ENCODE measurements around the gene TGM3. TPM values are rescaled to one million over a fixed set of nuclear protein-coding genes. Genes with fewer than 3 reads are reported as not detected.

Gene TGM3
- total and polyA plus RNA-seq, 2 donors (not counting 1 experiment from before 2014, with no cell fraction given), result under 0.01 TPM; not detected in 1

DNA sequence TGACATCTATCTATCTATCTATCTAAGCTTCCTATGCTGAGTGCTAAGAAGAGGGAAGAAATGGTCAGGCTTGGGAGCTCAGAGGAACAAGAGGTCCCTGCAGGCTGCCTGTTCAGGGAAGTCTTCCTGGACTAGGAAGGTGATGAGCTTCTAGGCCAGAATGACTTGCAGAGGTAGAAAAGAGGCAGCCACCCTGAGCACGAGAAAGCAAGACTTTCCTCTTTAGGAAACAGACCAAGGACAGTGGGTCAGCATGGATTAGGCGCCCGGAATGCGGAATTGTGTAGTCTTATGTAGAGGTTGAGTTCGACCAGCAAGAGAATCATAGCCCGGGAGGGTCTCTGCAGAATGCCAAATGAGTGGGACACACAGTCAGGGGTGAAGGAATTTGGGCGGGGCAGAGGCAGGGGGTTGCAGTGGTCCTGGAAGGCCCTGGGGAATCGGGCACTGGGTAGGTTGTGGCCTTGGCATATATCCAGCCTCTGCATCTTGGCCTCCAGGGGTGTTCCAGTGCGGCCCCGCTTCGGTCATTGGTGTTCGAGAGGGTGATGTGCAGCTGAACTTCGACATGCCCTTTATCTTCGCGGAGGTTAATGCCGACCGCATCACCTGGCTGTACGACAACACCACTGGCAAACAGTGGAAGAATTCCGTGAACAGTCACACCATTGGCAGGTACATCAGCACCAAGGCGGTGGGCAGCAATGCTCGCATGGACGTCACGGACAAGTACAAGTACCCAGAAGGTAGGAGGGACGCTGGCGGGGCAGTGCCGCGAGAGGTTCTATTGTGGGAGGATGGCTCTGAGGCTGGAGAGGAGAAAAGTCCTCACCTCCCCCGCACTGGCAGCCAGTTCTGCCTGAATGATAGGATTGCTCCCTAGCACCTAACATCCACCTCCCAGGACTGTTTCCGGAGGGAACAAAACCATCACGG lies 32.1 kb downstream of the TGM3 start:
- Histone ChIP-seq H2AFZ (ENCODE audit: low read length) (no peak overlapping the region), H3K9ac (ENCODE audit: insufficient read depth, low read length) (no peak overlapping the region), H4K20me1 (ENCODE audit: control insufficient read depth, extremely low read depth, insufficient read depth, low read length) (no peaks in the 10 kb centered on the region), H3K4me1 (ENCODE audit: control insufficient read depth, extremely low read depth, insufficient read depth, low read length) (no peaks in the 10 kb centered on the region), H3K27me3 (ENCODE audit: control insufficient read depth, insufficient read depth, low read length) (no peaks in the 10 kb centered on the region), H3K9me3 (ENCODE audit: control insufficient read depth, insufficient read depth, low read depth, low read length) (no peaks in the 10 kb centered on the region), H3K4me3 (replicated peaks in 1 of 4; ENCODE audit: control extremely low read depth in 1 of 4, insufficient read depth in 1 of 4, low read depth in 3 of 4, low read length in 4 of 4) (no peak overlapping the region), H3K36me3 (ENCODE audit: control insufficient read depth, insufficient read depth, low read length) (no peaks in the 10 kb centered on the region), H3K27ac (ENCODE audit: insufficient read depth, low read length) (no peak overlapping the region), H3K4me2 (ENCODE audit: extremely low read depth, insufficient read depth, low read length) (no peak overlapping the region), H3K79me2 (ENCODE audit: control insufficient read depth, insufficient read depth, low read length) (no peaks in the 10 kb centered on the region)
- TF ChIP-seq, protein P1, sequence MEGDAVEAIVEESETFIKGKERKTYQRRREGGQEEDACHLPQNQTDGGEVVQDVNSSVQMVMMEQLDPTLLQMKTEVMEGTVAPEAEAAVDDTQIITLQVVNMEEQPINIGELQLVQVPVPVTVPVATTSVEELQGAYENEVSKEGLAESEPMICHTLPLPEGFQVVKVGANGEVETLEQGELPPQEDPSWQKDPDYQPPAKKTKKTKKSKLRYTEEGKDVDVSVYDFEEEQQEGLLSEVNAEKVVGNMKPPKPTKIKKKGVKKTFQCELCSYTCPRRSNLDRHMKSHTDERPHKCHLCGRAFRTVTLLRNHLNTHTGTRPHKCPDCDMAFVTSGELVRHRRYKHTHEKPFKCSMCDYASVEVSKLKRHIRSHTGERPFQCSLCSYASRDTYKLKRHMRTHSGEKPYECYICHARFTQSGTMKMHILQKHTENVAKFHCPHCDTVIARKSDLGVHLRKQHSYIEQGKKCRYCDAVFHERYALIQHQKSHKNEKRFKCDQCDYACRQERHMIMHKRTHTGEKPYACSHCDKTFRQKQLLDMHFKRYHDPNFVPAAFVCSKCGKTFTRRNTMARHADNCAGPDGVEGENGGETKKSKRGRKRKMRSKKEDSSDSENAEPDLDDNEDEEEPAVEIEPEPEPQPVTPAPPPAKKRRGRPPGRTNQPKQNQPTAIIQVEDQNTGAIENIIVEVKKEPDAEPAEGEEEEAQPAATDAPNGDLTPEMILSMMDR (conservative IDR thresholded peaks at IDR 0.05 in 1 of 2, IDR thresholded peaks at IDR 0.05 in 1 of 2; ENCODE audit: low read depth in 1 of 2, low read length in 2 of 2), result no peak
- TF ChIP-seq EZH2 (IDR thresholded peaks at IDR 0.05; ENCODE audit: low read length, missing control alignments), result no peak
- DNase-seq (ENCODE audit: low read depth in 2 of 2), result no peak

DNA sequence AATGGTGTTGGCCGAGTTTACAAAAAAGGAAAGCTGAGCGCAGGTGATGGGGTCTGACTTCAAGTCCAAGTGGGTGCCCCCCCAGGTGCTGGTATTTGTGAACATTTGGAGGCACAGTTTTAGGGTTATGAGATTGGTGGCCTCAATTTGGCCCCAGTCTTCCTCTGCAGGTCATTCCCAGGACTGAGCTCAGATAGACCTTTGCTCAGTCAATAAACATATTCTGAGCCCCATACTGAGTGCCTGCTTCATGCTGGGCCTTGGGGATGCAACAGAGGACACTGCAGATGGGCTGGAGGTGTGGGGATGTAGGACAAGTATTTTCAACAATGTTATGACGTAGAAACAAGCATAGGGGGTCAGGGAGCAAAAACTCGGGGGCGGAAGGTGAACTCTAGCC lies 33.5 kb downstream of the TGM3 start:
- TF ChIP-seq, protein P1 (conservative IDR thresholded peaks at IDR 0.05 in 1 of 2, IDR thresholded peaks at IDR 0.05 in 1 of 2; ENCODE audit: low read depth in 1 of 2, low read length in 2 of 2), result no peak
- TF ChIP-seq EZH2 (IDR thresholded peaks at IDR 0.05; ENCODE audit: low read length, missing control alignments), result no peak
- Histone ChIP-seq H3K27me3 (ENCODE audit: control insufficient read depth, insufficient read depth, low read length) (no peaks in the 10 kb centered on the region), H3K4me3 (replicated peaks in 1 of 4; ENCODE audit: control extremely low read depth in 1 of 4, insufficient read depth in 1 of 4, low read depth in 3 of 4, low read length in 4 of 4) (no peak overlapping the region)

DNA sequence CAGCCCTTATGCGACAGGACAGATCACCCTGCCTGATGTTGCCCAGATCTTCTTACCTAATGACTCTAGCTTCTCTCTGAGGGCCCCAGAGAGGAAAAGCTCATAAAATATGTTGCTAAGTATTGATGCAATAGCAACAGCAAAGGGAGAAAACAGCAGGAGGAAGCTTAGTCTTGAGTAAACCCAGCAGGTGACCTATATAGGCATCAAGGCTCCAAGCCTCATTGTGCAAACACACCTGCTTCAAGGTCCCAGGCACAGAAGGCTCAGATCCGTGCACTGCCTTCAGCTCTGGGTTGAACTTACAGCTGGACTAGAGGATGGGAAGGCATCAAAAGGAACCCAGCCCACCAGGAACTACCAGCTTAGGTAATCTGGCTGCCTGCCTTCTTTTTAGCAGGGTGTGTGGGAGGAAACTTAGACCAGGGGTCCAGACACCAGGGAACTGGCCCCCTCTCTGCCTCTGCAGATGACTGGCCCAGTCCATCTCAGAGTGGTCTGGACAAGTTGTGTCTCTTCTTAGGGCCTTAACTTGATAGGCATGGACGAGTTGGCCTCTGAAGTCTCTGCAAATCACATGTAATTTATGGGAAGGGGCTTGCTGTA lies 34.4 kb downstream of the TGM3 start:
- H3K4me2 ChIP-seq (ENCODE audit: extremely low read depth, insufficient read depth, low read length), result no peak overlapping the region
- H2AFZ ChIP-seq (ENCODE audit: low read length), result no peak overlapping the region
- no peaks in the 10 kb centered on the region for H3K4me1 ChIP-seq (ENCODE audit: control insufficient read depth, extremely low read depth, insufficient read depth, low read length)
- no peaks in the 10 kb centered on the region for H3K79me2 ChIP-seq (ENCODE audit: control insufficient read depth, insufficient read depth, low read length)
- H3K27me3 ChIP-seq (ENCODE audit: control insufficient read depth, insufficient read depth, low read length), result no peaks in the 10 kb centered on the region
- DNase-seq (ENCODE audit: low read depth in 2 of 2), result no peak
- no peaks in the 10 kb centered on the region for H3K36me3 ChIP-seq (ENCODE audit: control insufficient read depth, insufficient read depth, low read length)
- H3K27ac ChIP-seq (ENCODE audit: insufficient read depth, low read length), result no peak overlapping the region
- no peaks in the 10 kb centered on the region for H3K9me3 ChIP-seq (ENCODE audit: control insufficient read depth, insufficient read depth, low read depth, low read length)
- no peak for TF ChIP-seq EZH2 (IDR thresholded peaks at IDR 0.05; ENCODE audit: low read length, missing control alignments)
- no peak overlapping the region for H3K4me3 ChIP-seq (replicated peaks in 1 of 4; ENCODE audit: control extremely low read depth in 1 of 4, insufficient read depth in 1 of 4, low read depth in 3 of 4, low read length in 4 of 4)
- H4K20me1 ChIP-seq (ENCODE audit: control insufficient read depth, extremely low read depth, insufficient read depth, low read length), result no peaks in the 10 kb centered on the region
- no peak overlapping the region for H3K9ac ChIP-seq (ENCODE audit: insufficient read depth, low read length)

More for the DNA sequence above, 33.5 kb downstream of the TGM3 start:
- Histone ChIP-seq H3K27ac (ENCODE audit: insufficient read depth, low read length) (no peak overlapping the region), H3K4me1 (ENCODE audit: control insufficient read depth, extremely low read depth, insufficient read depth, low read length) (no peaks in the 10 kb centered on the region), H3K9ac (ENCODE audit: insufficient read depth, low read length) (no peak overlapping the region), H2AFZ (ENCODE audit: low read length) (no peak overlapping the region), H4K20me1 (ENCODE audit: control insufficient read depth, extremely low read depth, insufficient read depth, low read length) (no peaks in the 10 kb centered on the region), H3K79me2 (ENCODE audit: control insufficient read depth, insufficient read depth, low read length) (no peaks in the 10 kb centered on the region), H3K4me2 (ENCODE audit: extremely low read depth, insufficient read depth, low read length) (no peak overlapping the region), H3K36me3 (ENCODE audit: control insufficient read depth, insufficient read depth, low read length) (no peaks in the 10 kb centered on the region), H3K9me3 (ENCODE audit: control insufficient read depth, insufficient read depth, low read depth, low read length) (no peaks in the 10 kb centered on the region)
- DNase-seq (ENCODE audit: low read depth in 2 of 2), result no peak
